Colonic mucosa (tissue), 4 donors: ENCODE results near the gene FAM76A. TPM values are rescaled to one million over a fixed set of nuclear protein-coding genes. Genes with fewer than 3 reads are reported as not detected.

Source experiments
- DNase-seq: peaks from one replicate; pipeline ENCODE4 v3.0.0-alpha.2; 2020
- H3K27ac ChIP-seq: fragments of 200-600 bp; one replicate; pipeline ENCODE4 v1.8.0; 2021
- H3K27me3 ChIP-seq: fragments of 200-600 bp; one replicate; pipeline ENCODE4 v1.8.0; 2021
- H3K36me3 ChIP-seq: fragments of 200-600 bp; one replicate; pipeline ENCODE4 v1.8.0; 2021
- H3K4me1 ChIP-seq: fragments of 200-600 bp; one replicate; pipeline ENCODE4 v1.8.0; 2021; ENCODE audit warnings: mild to moderate bottlenecking
- H3K4me3 ChIP-seq: fragments of 200-600 bp; one replicate; pipeline ENCODE4 v1.8.0; 2021
- H3K9ac ChIP-seq, 2 donors: one replicate each; pipeline ENCODE4 v1.7.0; 2013; ENCODE audit warnings: control low read depth in 2 of 2, low read depth in 2 of 2, low read length in 2 of 2
- H3K9me3 ChIP-seq: fragments of 200-600 bp; one replicate; pipeline ENCODE4 v1.8.0; 2021
- intact Hi-C: fragments of 100-400 bp; cut with DNase I; formaldehyde crosslinking; loops from one replicate; pipeline ENCODE4 v1.14.1; 2022
- total RNA-seq, 2 donors: library from RNA; stranded (reverse); fragmentation: NEBNext Ultra II Directional in 1 of 2; extraction: Animal tissue kit (Norgen Biotek cat#: 25700) in 1 of 2; gene quantifications; one replicate each; pipeline ENCODE4 v1.2.1, GENCODE V29; 2021
- TF ChIP-seq, protein P1 (sequence below): fragments of 200-600 bp; IDR thresholded peaks from one replicate; pipeline ENCODE4 v1.8.0; 2022; ENCODE audit warnings: antibody characterized with exemption, mild to moderate bottlenecking
- donor health status: healthy.
- donor health status: DM: no; HTN: no; CAD: no.
- donor health status: DM: no; HTN: no; CAD: no.

The FAM76A gene
- total RNA-seq, 2 donors from 2014 or later = 10.5 to 11.3 TPM

DNA sequence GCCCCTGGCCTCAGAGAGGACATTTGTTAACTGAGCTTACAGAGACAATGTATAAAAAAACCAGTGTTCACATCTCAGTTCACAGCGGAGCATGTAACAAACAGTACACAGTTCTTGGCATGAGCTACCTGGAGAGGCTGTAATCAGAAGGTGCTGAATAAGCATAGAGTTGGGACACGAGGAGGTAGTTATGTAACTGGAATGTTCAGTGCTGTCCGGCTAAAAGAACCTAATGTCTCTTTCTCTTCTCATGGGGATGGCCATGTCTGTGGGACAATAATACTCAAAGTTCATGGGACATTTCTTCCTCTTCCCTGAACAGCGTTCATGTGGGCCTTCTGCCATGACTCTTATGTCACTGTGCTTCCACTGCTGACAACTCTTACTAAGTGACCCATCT is 30.1 kb downstream of the FAM76A start:
- intact Hi-C loops = no loop called here
- Histone ChIP-seq H3K9ac (no peak overlapping the region), H3K27me3 (no peaks in the 10 kb centered on the region), H3K4me3 (no peak overlapping the region), H3K9me3 (no peaks in the 10 kb centered on the region), H3K27ac (no peak overlapping the region), H3K36me3 (peaks cover 10% of the 10 kb centered on the region), H3K4me1 (no peaks in the 10 kb centered on the region)
- no peak for DNase-seq
- TF ChIP-seq, protein P1, sequence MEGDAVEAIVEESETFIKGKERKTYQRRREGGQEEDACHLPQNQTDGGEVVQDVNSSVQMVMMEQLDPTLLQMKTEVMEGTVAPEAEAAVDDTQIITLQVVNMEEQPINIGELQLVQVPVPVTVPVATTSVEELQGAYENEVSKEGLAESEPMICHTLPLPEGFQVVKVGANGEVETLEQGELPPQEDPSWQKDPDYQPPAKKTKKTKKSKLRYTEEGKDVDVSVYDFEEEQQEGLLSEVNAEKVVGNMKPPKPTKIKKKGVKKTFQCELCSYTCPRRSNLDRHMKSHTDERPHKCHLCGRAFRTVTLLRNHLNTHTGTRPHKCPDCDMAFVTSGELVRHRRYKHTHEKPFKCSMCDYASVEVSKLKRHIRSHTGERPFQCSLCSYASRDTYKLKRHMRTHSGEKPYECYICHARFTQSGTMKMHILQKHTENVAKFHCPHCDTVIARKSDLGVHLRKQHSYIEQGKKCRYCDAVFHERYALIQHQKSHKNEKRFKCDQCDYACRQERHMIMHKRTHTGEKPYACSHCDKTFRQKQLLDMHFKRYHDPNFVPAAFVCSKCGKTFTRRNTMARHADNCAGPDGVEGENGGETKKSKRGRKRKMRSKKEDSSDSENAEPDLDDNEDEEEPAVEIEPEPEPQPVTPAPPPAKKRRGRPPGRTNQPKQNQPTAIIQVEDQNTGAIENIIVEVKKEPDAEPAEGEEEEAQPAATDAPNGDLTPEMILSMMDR = no peak

DNA sequence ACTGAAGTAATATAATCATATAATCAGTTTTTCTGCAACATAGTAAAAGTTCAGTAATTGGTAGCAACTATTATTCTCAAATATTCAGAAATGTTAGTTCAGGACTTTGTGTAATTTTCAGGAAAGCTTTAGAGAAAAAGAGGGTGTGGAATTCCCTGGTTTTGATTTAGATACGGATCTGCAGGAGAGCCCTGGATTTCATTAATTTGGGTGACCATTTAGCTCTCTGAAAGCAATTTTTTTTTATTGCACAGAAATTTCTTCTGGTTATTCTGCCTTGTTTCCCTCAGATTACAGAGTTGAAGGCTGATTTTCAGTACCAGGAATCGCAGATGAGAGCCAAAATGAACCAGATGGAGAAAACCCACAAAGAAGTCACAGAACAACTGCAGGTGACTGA is 33.5 kb downstream of the FAM76A start:
- Histone ChIP-seq H3K4me3 (no peak overlapping the region), H3K27me3 (no peaks in the 10 kb centered on the region), H3K27ac (no peak overlapping the region), H3K9ac (no peak overlapping the region), H3K36me3 (peaks cover 10% of the 10 kb centered on the region), H3K9me3 (no peaks in the 10 kb centered on the region), H3K4me1 (no peaks in the 10 kb centered on the region)
- TF ChIP-seq, protein P1 = no peak
- intact Hi-C loops = no loop called here
- no peak for DNase-seq

DNA sequence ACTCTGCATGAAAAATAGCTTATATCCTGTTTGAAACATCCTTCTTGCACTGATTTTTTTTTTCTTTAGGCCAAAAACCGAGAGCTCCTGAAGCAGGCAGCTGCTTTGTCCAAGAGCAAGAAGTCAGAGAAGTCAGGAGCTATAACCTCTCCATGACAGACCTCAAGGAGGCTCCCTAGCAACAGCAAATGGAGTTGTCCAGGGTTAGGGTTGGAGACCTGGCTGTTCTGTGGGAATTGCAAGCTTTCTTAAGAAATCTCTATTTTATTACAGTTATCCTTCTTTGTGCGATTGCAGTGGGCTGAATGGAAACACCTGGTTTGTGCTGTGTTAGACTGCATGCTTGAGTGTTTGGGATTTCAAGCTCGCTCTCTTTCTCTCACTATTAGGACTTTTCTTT is 34.7 kb downstream of the FAM76A start:
- no peaks in the 10 kb centered on the region for H3K9me3 ChIP-seq
- no peak for DNase-seq
- TF ChIP-seq, protein P1 = no peak
- H3K4me3 ChIP-seq = no peak overlapping the region
- H3K36me3 ChIP-seq = no peaks in the 10 kb centered on the region
- no peak overlapping the region for H3K9ac ChIP-seq
- H3K27me3 ChIP-seq = no peaks in the 10 kb centered on the region
- intact Hi-C loops = no loop called here
- H3K4me1 ChIP-seq = no peaks in the 10 kb centered on the region
- H3K27ac ChIP-seq = no peak overlapping the region

DNA sequence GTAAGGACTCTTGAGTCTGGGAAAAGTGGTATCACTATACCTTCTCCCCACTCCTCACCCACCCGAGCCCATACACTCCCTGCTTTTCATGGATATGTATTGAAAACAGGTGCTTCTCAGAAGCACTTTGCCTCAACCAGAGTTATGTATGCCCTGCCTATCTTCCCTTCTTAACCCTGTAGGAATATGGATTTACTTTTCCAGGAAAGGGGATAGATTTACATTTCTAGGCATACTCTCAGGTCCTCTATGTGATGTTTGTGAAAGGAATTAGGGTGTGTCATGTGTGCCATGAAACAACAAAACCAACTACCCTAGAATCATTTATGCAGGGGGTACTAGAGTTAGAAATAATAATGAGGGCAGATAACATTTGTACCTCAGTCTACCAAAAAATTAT is 36.3 kb downstream of the FAM76A start:
- no peak for DNase-seq
- TF ChIP-seq, protein P1 = no peak
- H3K4me1 ChIP-seq = no peaks in the 10 kb centered on the region
- H3K27me3 ChIP-seq = no peaks in the 10 kb centered on the region
- intact Hi-C loops = no loop called here
- no peak overlapping the region for H3K9ac ChIP-seq
- H3K4me3 ChIP-seq = no peak overlapping the region
- H3K9me3 ChIP-seq = no peaks in the 10 kb centered on the region
- H3K36me3 ChIP-seq = no peaks in the 10 kb centered on the region
- H3K27ac ChIP-seq = no peak overlapping the region

DNA sequence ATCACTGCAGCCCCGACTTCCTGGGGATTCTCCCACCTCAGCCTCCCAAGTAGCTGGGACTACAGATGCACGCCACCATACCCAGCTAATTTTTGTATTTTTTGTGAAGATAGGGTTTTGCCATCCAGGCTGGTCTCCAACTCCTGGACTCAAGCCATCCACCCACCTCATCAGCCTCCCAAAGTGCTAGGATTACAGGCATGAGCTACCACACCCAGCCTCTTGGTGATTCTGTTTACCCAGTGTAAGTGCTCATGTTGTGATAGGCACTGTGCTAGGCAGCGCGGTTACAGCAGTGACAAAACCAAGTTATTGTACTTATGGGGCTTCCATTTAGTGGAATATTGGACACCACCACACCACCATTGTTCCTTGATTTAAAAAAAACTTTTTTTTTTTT is 37.6 kb downstream of the FAM76A start:
- no peaks in the 10 kb centered on the region for H3K36me3 ChIP-seq

More for the DNA sequence above, 37.6 kb downstream of the FAM76A start:
- Histone ChIP-seq H3K27me3 (no peaks in the 10 kb centered on the region), H3K9ac (no peak overlapping the region), H3K4me1 (no peaks in the 10 kb centered on the region), H3K9me3 (no peaks in the 10 kb centered on the region), H3K27ac (no peak overlapping the region), H3K4me3 (no peak overlapping the region)
- DNase-seq = no peak
- TF ChIP-seq, protein P1 = no peak
- intact Hi-C loops = no loop called here
